Fibroblast of skin of abdomen (primary cell): ENCODE measurements around the gene GDF11.

Source experiments
- DNase-seq: peaks from one replicate; pipeline ENCODE4 v3.0.0-alpha.2; 2013

Gene GDF11

GRCh38 chr12:55707219-55707671 is 35.7 kb upstream of the GDF11 start:
- no peak for DNase-seq

- DNase-seq: no peak
Measured at GRCh38 chr12:55707841-55708694, 34.9 kb upstream of the GDF11 start, which contains the start of gene ITGA7. TSS of gene ITGA7 (minus strand) at chr12:55707904. CDS start at chr12:55707682, 222 bp downstream.

GRCh38 chr12:55708695-55709233 is 34.2 kb upstream of the GDF11 start:
- DNase-seq: no peak

GRCh38 chr12:55711786-55712553 is 31.0 kb upstream of the GDF11 start:
- DNase-seq: no peak

GRCh38 chr12:55712700-55713415 is 30.1 kb upstream of the GDF11 start:
- no peak for DNase-seq

- peak; percentile 84 for DNase-seq
Measured at GRCh38 chr12:55713721-55714120, 29.2 kb upstream of the GDF11 start.

- no peak for DNase-seq
Measured at GRCh38 chr12:55715169-55715764, 27.7 kb upstream of the GDF11 start.

GRCh38 chr12:55715833-55716581 is 26.9 kb upstream of the GDF11 start, which contains the start of gene BLOC1S1:
TSS of gene BLOC1S1 (plus strand) at chr12:55716046. CDS start at chr12:55716052, 6 bp downstream.
- DNase-seq: peak; percentile 96

- no peak for DNase-seq
Measured at GRCh38 chr12:55716582-55716957, 26.4 kb upstream of the GDF11 start.

- DNase-seq: peak; percentile 52
Measured at GRCh38 chr12:55717011-55718007, 25.6 kb upstream of the GDF11 start.

GRCh38 chr12:55718015-55718414 is 24.9 kb upstream of the GDF11 start:
- DNase-seq: no peak

GRCh38 chr12:55718624-55719275 is 24.2 kb upstream of the GDF11 start:
- peak; percentile 29 for DNase-seq

GRCh38 chr12:55719371-55719770 is 23.6 kb upstream of the GDF11 start:
- DNase-seq: no peak

GRCh38 chr12:55720071-55720564 is 22.8 kb upstream of the GDF11 start, which contains the start of gene RDH5:
TSS of gene RDH5 (plus strand) at chr12:55720393. CDS start at chr12:55721185, 792 bp downstream.
- peak; percentile 47 for DNase-seq

GRCh38 chr12:55720894-55721444 is 22.0 kb upstream of the GDF11 start:
- DNase-seq: peak; percentile 86

- no peak for DNase-seq
Measured at GRCh38 chr12:55721601-55722213, 21.2 kb upstream of the GDF11 start.

- DNase-seq: no peak
Measured at GRCh38 chr12:55722948-55723347, 20.0 kb upstream of the GDF11 start.

GRCh38 chr12:55723516-55724225 is 19.3 kb upstream of the GDF11 start:
- DNase-seq: no peak
